B cell (primary cell): ENCODE measurements around the gene CEP89. TPM values are rescaled to one million over a fixed set of nuclear protein-coding genes. Genes with fewer than 3 reads are reported as not detected.
A peak's percentile ranks its signal among the peaks of the same experiment; 100 is the strongest.

Experiments
- ATAC-seq: fragments of 200-7000 bp; cut with Tn5 transposase; one replicate; pipeline ENCODE4 v1.10.0; 2021; ENCODE audit warnings: low read depth, mild to moderate bottlenecking, moderate number of reproducible peaks, moderate library complexity
- CTCF ChIA-PET: fragments of 350-600 bp; sonication (Branson Sonifier 250); formaldehyde crosslinking; loops from one replicate; lab custom pipeline; 2021; ENCODE audit warnings: antibody characterized with exemption, inconsistent platforms; lab: Charles Lee
- POLR2A ChIA-PET: fragments of 350-600 bp; sonication (Branson Sonifier 250); formaldehyde crosslinking; loops from one replicate; lab custom pipeline; 2021; ENCODE audit warnings: antibody characterized with exemption; lab: Charles Lee
- DNase-seq: peaks from one replicate; pipeline ENCODE4 v3.0.0; 2013
- H2AFZ ChIP-seq: 2 replicates; pipeline ENCODE4 v1.6.1; 2012; ENCODE audit warnings: mild to moderate bottlenecking, low read depth, low read length; ENCODE audit not compliant: insufficient read depth, poor library complexity, severe bottlenecking
- H3K27ac ChIP-seq, 2 donors: 1 replicate in 1 of 2; 2 replicates in 1 of 2; pipeline ENCODE4 v1.5.1; 2012 to 2013; ENCODE audit warnings: low read length in 2 of 2, mild to moderate bottlenecking in 2 of 2, moderate library complexity in 1 of 2
- H3K27me3 ChIP-seq, 4 experiments: fragments of 200-600 bp in 1 of 4; sonication (generic) in 1 of 4; replicated peaks in 1 of 4; 1 replicate in 2 of 4; 2 replicates in 2 of 4; pipeline versions ENCODE4 v1.6.1 to v1.7.0; 2013 to 2016; ENCODE audit warnings: low read length in 3 of 4, mild to moderate bottlenecking in 2 of 4, mixed read lengths in 1 of 4, moderate library complexity in 1 of 4; ENCODE audit not compliant: insufficient read depth in 4 of 4, control insufficient read depth in 3 of 4; ENCODE audit errors: control extremely low read depth in 1 of 4
- H3K36me3 ChIP-seq, 2 experiments: replicated peaks in 1 of 2; 1 replicate in 1 of 2; 2 replicates in 1 of 2; pipeline versions ENCODE4 v1.6.1 to v1.7.1; 2013; ENCODE audit warnings: low read length in 1 of 2; ENCODE audit not compliant: insufficient read depth in 2 of 2, control insufficient read depth in 1 of 2; ENCODE audit errors: control extremely low read depth in 1 of 2, extremely low read depth in 1 of 2
- H3K4me1 ChIP-seq, 2 donors: fragments of 200-600 bp in 1 of 2; sonication (generic) in 1 of 2; 1 replicate in 1 of 2; 2 replicates in 1 of 2; pipeline versions ENCODE4 v1.5.1 to v1.6.1; 2013 to 2017; ENCODE audit warnings: low read length in 2 of 2; ENCODE audit not compliant: control insufficient read depth in 2 of 2, insufficient read depth in 2 of 2
- H3K4me2 ChIP-seq: replicated peaks from 2 replicates; pipeline ENCODE3; 2012; ENCODE audit warnings: mild to moderate bottlenecking, low read depth, low read length; ENCODE audit not compliant: poor library complexity, severe bottlenecking
- H3K4me3 ChIP-seq, 5 experiments: fragments of 200-600 bp in 1 of 5; sonication (generic) in 1 of 5; 1 replicate in 3 of 5; 2 replicates in 2 of 5; pipeline versions ENCODE4 v1.5.1 to v1.7.0; 2011 to 2016; ENCODE audit warnings: low read length in 4 of 5, mild to moderate bottlenecking in 4 of 5, low read depth in 2 of 5, control low read depth in 1 of 5, moderate library complexity in 1 of 5; ENCODE audit not compliant: insufficient read depth in 1 of 5; ENCODE audit errors: control extremely low read depth in 1 of 5, extremely low read depth in 1 of 5
- H3K79me2 ChIP-seq: fragments of 200-600 bp; sonication (generic); one replicate; pipeline ENCODE4 v1.6.0; 2016; ENCODE audit warnings: low read length; ENCODE audit not compliant: control insufficient read depth, insufficient read depth
- H3K9ac ChIP-seq: fragments of 200-600 bp; sonication (generic); 2 replicates; pipeline ENCODE4 v1.6.1; 2017; ENCODE audit warnings: mild to moderate bottlenecking, low read length, moderate library complexity
- H3K9me3 ChIP-seq, 3 donors: one replicate each; pipeline versions ENCODE4 v1.6.1 to v1.7.1; 2013; ENCODE audit warnings: low read length in 2 of 3; ENCODE audit not compliant: control insufficient read depth in 2 of 3, insufficient read depth in 1 of 3; ENCODE audit errors: control extremely low read depth in 1 of 3
- H4K20me1 ChIP-seq: 2 replicates; pipeline ENCODE4 v1.6.0; 2012; ENCODE audit warnings: mild to moderate bottlenecking, low read length; ENCODE audit not compliant: insufficient read depth, control insufficient read depth, poor library complexity, severe bottlenecking
- H3K27ac Mint-ChIP-seq: one replicate; pipeline ENCODE4 v1.8.0; 2021; ENCODE audit warnings: mixed read lengths
- H3K27me3 Mint-ChIP-seq: one replicate; pipeline ENCODE4 v1.8.0; 2021; ENCODE audit warnings: mixed read lengths
- H3K4me1 Mint-ChIP-seq: one replicate; pipeline ENCODE4 v1.8.0; 2021; ENCODE audit warnings: mixed read lengths
- H3K4me3 Mint-ChIP-seq: one replicate; pipeline ENCODE4 v1.8.0; 2021; ENCODE audit warnings: mixed read lengths
- H3K9me3 Mint-ChIP-seq: one replicate; pipeline ENCODE4 v1.8.0; 2022; ENCODE audit warnings: mixed read lengths; ENCODE audit not compliant: insufficient read depth
- EZH2 ChIP-seq: IDR thresholded peaks from 2 replicates; pipeline ENCODE4 v1.6.1; 2012; ENCODE audit warnings: borderline replicate concordance, low read depth, mild to moderate bottlenecking, moderate library complexity, low read length; ENCODE audit not compliant: insufficient read depth, poor library complexity, severe bottlenecking
- WGBS: methylation state at CpG from one replicate; pipeline ENCODE4 v1.1.5; 2013; ENCODE audit warnings: missing lambda C conversion rate; ENCODE audit not compliant: insufficient coverage; 5-methylcytosine and 5-hydroxymethylcytosine counted together
- intact Hi-C: fragments of 100-400 bp; cut with micrococcal nuclease; formaldehyde crosslinking; loops from one replicate; pipeline ENCODE4 v1.10.0; 2022
- polyA plus RNA-seq: library from polyadenylated mRNA; depleted of rRNA; stranded (reverse); fragments of >200 nt; gene quantifications from 2 replicates; pipeline ENCODE4 v1.2.3, GENCODE V29; 2012
- total RNA-seq, 2 donors: library from RNA; stranded (reverse); fragments of 120-200 nt in 1 of 2; gene quantifications; 1 replicate in 1 of 2; 2 replicates in 1 of 2; pipeline versions ENCODE4 v1.2.3 to v1.2.4, GENCODE V29; 2013 to 2022
- TF ChIP-seq, protein P1 (sequence below): fragments of 200-600 bp; IDR thresholded peaks from one replicate; pipeline ENCODE4 v1.8.0; 2022; ENCODE audit warnings: antibody characterized with exemption, mild to moderate bottlenecking

Gene CEP89
- total and polyA plus RNA-seq, 2 donors (not counting 1 experiment from before 2014, with no cell fraction given) = 10.2 to 38.6 TPM

DNA sequence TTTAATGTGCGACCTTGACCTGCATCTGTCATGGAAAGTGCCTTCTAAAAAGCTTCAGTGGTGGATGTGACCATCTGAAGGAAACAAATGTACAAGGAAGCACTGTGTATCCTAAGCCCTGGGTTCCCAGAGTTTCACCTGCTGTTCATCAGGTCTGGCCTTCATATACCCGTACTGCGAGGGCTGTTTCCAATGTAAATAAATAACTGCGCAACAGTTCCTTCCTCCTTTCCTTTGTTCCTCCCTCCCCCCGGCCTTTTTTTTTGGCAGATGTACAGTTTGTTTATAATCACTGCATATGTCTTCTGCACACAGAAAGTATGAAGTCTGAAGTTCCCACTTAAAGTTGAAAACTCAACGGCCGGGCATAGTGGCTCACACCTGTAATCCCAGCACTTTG lies 5.5 kb upstream of the CEP89 start:
- Histone ChIP-seq H3K4me2 (no peak overlapping the region), H4K20me1 (no peaks in the 10 kb centered on the region), H3K9me3 (no peaks in the 10 kb centered on the region), H3K79me2 (peaks cover 3% of the 10 kb centered on the region), H3K9ac (no peak overlapping the region), H2AFZ (no peak overlapping the region), H3K4me3 (no peak overlapping the region), H3K27ac (no peak overlapping the region), H3K36me3 (no peaks in the 10 kb centered on the region), H3K4me1 (peaks cover 2 to 6% of the 10 kb centered on the region in 2 donors), H3K27me3 (no peaks in the 10 kb centered on the region)
- H3K27ac Mint-ChIP-seq = no peak overlapping the region
- ChIA-PET POLR2A (no interaction called here), CTCF (interaction anchor here (0.7 kb wide), 1 partner anchor 142 kb away, joined by 3 read pairs; no protein-coding TSS in a partner anchor)
- H3K4me3 Mint-ChIP-seq = no peak overlapping the region
- H3K27me3 Mint-ChIP-seq = no peaks in the 10 kb centered on the region
- intact Hi-C loops = loop anchor here (2.0 kb wide), 1 partner anchor 150 kb away; no protein-coding TSS in a partner anchor
- 100% methylated on average over 3 of the region's 7 CpGs for WGBS
- DNase-seq (no peak), ATAC-seq (no peak)
- H3K9me3 Mint-ChIP-seq = no peaks in the 10 kb centered on the region
- TF ChIP-seq, protein P1, sequence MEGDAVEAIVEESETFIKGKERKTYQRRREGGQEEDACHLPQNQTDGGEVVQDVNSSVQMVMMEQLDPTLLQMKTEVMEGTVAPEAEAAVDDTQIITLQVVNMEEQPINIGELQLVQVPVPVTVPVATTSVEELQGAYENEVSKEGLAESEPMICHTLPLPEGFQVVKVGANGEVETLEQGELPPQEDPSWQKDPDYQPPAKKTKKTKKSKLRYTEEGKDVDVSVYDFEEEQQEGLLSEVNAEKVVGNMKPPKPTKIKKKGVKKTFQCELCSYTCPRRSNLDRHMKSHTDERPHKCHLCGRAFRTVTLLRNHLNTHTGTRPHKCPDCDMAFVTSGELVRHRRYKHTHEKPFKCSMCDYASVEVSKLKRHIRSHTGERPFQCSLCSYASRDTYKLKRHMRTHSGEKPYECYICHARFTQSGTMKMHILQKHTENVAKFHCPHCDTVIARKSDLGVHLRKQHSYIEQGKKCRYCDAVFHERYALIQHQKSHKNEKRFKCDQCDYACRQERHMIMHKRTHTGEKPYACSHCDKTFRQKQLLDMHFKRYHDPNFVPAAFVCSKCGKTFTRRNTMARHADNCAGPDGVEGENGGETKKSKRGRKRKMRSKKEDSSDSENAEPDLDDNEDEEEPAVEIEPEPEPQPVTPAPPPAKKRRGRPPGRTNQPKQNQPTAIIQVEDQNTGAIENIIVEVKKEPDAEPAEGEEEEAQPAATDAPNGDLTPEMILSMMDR = no peak
- no peak for TF ChIP-seq EZH2
- peaks cover 1% of the 10 kb centered on the region for H3K4me1 Mint-ChIP-seq

- no peaks in the 10 kb centered on the region for H3K36me3 ChIP-seq
- 53% methylated on average over 14 of the region's 14 CpGs for WGBS
- Mint-ChIP-seq H3K4me1 (peaks cover 10% of the 10 kb centered on the region), H3K27ac (no peak overlapping the region), H3K4me3 (no peak overlapping the region), H3K9me3 (no peaks in the 10 kb centered on the region), H3K27me3 (no peaks in the 10 kb centered on the region)
- peaks cover 9% of the 10 kb centered on the region for H3K79me2 ChIP-seq
- TF ChIP-seq, protein P1 = peak; percentile 74
- TF ChIP-seq EZH2 = no peak
- DNase-seq (peak; percentile 56), ATAC-seq (no peak)
- ChIA-PET CTCF (interaction anchor here (0.6 to 1.4 kb wide), 7 partner anchors 136 to 1452 kb away, joined by 3 to 5 read pairs (median 3); partner anchors contain the start of gene UBA2), POLR2A (interaction anchor here (0.7 kb wide), 1 partner anchor 561 kb away, joined by 4 read pairs; no protein-coding TSS in a partner anchor)
- intact Hi-C loops = loop anchor here (2.0 kb wide), 1 partner anchor 150 kb away; no protein-coding TSS in a partner anchor
- no peaks in the 10 kb centered on the region for H4K20me1 ChIP-seq
- no peaks in the 10 kb centered on the region for H3K9me3 ChIP-seq
- peak overlapping the region; percentile 32 for H2AFZ ChIP-seq
- peaks cover 4 to 9% of the 10 kb centered on the region in 2 donors for H3K4me1 ChIP-seq
- H3K27ac ChIP-seq = no peak overlapping the region
- no peak overlapping the region for H3K4me2 ChIP-seq
- no peak overlapping the region for H3K4me3 ChIP-seq
- no peaks in the 10 kb centered on the region for H3K27me3 ChIP-seq
- no peak overlapping the region for H3K9ac ChIP-seq
Measured at GRCh38 chr19:32976223-32976805, 4.6 kb upstream of the CEP89 start.
